ENCODE data around the gene PHACTR1. TPM values are rescaled to one million over a fixed set of nuclear protein-coding genes. Genes with fewer than 3 reads are reported as not detected.

PHACTR1 gene
- total RNA-seq, 2 donors from 2014 or later: 1.3 to 4.3 TPM

DNA sequence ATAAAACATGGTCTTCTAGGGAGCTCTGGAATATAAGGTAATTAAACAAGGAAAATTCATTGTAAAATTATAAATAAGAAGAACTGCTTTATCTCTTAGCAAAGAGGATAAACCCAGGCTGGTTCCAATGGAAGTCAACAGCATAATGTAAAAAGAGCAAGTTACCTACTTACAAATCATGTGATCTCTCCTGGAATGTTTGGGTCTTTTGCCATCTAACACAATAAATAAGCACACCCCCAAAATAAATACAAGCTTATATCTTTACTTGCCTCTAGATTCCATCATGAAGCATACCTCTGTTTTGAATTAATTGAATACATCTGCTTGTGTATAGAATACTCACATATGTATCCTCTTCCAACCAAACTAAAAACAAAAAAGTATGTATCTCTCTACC, 2.5 kb upstream of the PHACTR1 start:
- Histone ChIP-seq H3K9me3 (no peaks in the 10 kb centered on the region), H3K4me1 (replicated peaks) (no peaks in the 10 kb centered on the region), H3K4me3 (no peak overlapping the region), H3K36me3 (no peaks in the 10 kb centered on the region), H3K27me3 (replicated peaks; ENCODE audit: insufficient read depth) (no peaks in the 10 kb centered on the region), H3K27ac (no peak overlapping the region)
- no peak for DNase-seq (ENCODE audit: low spot score)
- no peak for TF ChIP-seq POLR2AphosphoS5 (IDR thresholded peaks at IDR 0.05)
- TF ChIP-seq, protein P1, sequence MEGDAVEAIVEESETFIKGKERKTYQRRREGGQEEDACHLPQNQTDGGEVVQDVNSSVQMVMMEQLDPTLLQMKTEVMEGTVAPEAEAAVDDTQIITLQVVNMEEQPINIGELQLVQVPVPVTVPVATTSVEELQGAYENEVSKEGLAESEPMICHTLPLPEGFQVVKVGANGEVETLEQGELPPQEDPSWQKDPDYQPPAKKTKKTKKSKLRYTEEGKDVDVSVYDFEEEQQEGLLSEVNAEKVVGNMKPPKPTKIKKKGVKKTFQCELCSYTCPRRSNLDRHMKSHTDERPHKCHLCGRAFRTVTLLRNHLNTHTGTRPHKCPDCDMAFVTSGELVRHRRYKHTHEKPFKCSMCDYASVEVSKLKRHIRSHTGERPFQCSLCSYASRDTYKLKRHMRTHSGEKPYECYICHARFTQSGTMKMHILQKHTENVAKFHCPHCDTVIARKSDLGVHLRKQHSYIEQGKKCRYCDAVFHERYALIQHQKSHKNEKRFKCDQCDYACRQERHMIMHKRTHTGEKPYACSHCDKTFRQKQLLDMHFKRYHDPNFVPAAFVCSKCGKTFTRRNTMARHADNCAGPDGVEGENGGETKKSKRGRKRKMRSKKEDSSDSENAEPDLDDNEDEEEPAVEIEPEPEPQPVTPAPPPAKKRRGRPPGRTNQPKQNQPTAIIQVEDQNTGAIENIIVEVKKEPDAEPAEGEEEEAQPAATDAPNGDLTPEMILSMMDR (IDR thresholded peaks at IDR 0.05): no peak
- TF ChIP-seq POLR2A (IDR thresholded peaks at IDR 0.05): no peak
- intact Hi-C loops (cut with DNase I): no loop called here

DNA sequence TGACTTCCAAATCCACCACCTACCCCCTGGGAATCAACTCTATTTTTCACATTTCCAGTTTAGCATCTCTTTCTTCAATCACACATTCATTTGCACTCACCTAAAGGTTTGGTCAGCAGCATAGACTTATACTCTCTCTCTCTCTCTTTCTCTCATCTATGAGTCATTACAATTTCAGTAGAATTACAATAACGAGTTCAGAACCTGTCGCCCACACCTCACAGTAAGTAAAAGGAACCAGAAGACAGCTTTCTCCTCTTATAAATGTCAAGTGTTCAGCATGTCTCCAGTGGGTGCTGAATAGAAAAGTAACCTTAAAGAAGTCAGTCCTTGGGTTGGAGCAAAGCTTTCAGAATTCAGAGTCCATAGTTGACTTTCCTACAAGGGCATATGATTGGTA, 1.1 kb upstream of the PHACTR1 start:
- TF ChIP-seq POLR2AphosphoS5 (IDR thresholded peaks at IDR 0.05): no peak
- no peak for TF ChIP-seq POLR2A (IDR thresholded peaks at IDR 0.05)
- TF ChIP-seq, protein P1 (IDR thresholded peaks at IDR 0.05): no peak
- H3K4me1 ChIP-seq (replicated peaks): no peaks in the 10 kb centered on the region
- no peaks in the 10 kb centered on the region for H3K36me3 ChIP-seq
- H3K27ac ChIP-seq: no peak overlapping the region
- no peaks in the 10 kb centered on the region for H3K9me3 ChIP-seq
- no peak for DNase-seq (ENCODE audit: low spot score)
- intact Hi-C loops (cut with DNase I): no loop called here
- WGBS: 81% methylated on average over 2 of the region's 2 CpGs
- H3K27me3 ChIP-seq (replicated peaks; ENCODE audit: insufficient read depth): peaks cover 1% of the 10 kb centered on the region
- no peak overlapping the region for H3K4me3 ChIP-seq

DNA sequence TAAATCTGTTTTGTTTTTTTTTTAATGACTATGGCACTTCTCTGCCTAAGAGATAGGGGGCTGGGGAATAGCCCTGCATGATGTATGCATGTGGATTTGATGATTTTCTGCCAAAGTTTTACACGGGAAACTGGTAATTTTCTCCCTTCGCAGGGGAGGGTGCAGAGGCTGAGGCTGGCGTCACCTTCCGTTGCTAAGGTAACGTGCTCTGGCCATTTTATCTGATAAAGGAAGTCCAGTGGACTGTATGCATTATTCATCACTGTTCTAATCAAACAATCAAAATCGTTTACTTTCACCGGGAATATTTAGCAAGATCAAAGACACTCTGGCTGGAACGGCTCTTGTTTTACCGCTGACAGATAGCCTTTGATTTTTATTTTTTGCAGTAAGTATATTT, 789 bp downstream of the PHACTR1 start:
- no peak for DNase-seq (ENCODE audit: low spot score)
- H3K4me1 ChIP-seq (replicated peaks): no peaks in the 10 kb centered on the region
- H3K27ac ChIP-seq: no peak overlapping the region
- H3K27me3 ChIP-seq (replicated peaks; ENCODE audit: insufficient read depth): peaks cover 9% of the 10 kb centered on the region
- WGBS: 17% methylated on average over 9 of the region's 9 CpGs
- H3K36me3 ChIP-seq: no peaks in the 10 kb centered on the region
- no peak overlapping the region for H3K4me3 ChIP-seq
- TF ChIP-seq POLR2AphosphoS5 (IDR thresholded peaks at IDR 0.05): no peak
- TF ChIP-seq POLR2A (IDR thresholded peaks at IDR 0.05): no peak
- TF ChIP-seq, protein P1 (IDR thresholded peaks at IDR 0.05): no peak
- intact Hi-C loops (cut with DNase I): no loop called here
- H3K9me3 ChIP-seq: no peaks in the 10 kb centered on the region

DNA sequence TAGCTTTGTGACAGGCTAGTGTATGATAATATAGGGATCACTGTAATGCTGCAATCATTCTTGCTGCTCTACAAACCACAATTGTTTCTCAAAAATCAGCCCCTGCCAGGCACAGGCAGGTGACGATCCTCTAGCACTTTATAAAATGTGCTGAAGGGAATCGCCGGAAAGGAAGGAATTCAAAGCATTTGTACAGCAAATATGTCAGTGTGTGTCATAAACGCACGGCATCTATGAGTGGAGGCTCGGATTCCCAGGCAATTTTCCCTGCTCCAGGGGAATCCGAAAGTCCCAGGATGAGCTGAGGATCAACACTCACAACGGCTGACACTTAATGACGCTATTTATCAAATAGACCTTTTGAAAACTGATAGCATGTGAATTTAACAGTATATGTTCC, 1.4 kb downstream of the PHACTR1 start:
- TF ChIP-seq, protein P1 (IDR thresholded peaks at IDR 0.05): no peak
- TF ChIP-seq POLR2A (IDR thresholded peaks at IDR 0.05) (no peak), POLR2AphosphoS5 (IDR thresholded peaks at IDR 0.05) (no peak)
- intact Hi-C loops (cut with DNase I): no loop called here

DNA sequence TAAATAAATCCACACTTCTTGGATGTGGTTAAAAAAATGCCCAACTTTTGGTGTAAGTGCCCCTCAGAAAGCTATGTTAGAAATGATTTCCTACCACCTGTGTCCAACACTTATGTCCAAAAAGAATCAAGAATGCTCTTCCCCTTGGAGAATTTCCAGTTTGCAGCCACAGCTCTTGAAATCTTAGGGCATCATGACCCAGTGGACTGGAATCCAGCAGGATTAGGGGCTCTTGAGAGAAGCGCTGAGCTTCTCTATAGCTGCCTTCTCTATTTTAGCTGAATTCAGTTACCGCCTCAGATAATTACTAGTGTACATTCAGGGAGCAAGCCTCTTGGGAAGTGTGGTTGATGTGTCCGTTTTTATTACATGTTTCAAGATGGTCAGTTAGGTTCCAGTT, 2.5 kb downstream of the PHACTR1 start:
- 81% methylated on average over 3 of the region's 3 CpGs for WGBS
- Histone ChIP-seq H3K4me3 (no peak overlapping the region), H3K4me1 (replicated peaks) (no peaks in the 10 kb centered on the region), H3K27me3 (replicated peaks; ENCODE audit: insufficient read depth) (peaks cover 9% of the 10 kb centered on the region), H3K36me3 (no peaks in the 10 kb centered on the region), H3K27ac (no peak overlapping the region), H3K9me3 (no peaks in the 10 kb centered on the region)
- intact Hi-C loops (cut with DNase I): no loop called here
- TF ChIP-seq POLR2AphosphoS5 (IDR thresholded peaks at IDR 0.05) (no peak), POLR2A (IDR thresholded peaks at IDR 0.05) (no peak)
- TF ChIP-seq, protein P1 (IDR thresholded peaks at IDR 0.05): no peak
- no peak for DNase-seq (ENCODE audit: low spot score)

More for the DNA sequence above, 1.4 kb downstream of the PHACTR1 start:
- Histone ChIP-seq H3K4me1 (replicated peaks) (no peaks in the 10 kb centered on the region), H3K27me3 (replicated peaks; ENCODE audit: insufficient read depth) (peaks cover 9% of the 10 kb centered on the region), H3K4me3 (no peak overlapping the region), H3K36me3 (no peaks in the 10 kb centered on the region), H3K9me3 (no peaks in the 10 kb centered on the region), H3K27ac (no peak overlapping the region)
- DNase-seq (ENCODE audit: low spot score): no peak
- WGBS: 24% methylated on average over 9 of the region's 9 CpGs

Measured in prostate gland (tissue), 2 donors.